ENCODE measurements around the gene KRTAP25-1. TPM values are rescaled to one million over a fixed set of nuclear protein-coding genes. Genes with fewer than 3 reads are reported as not detected.

The KRTAP25-1 gene
- total RNA-seq, 4 donors from 2014 or later: not detected

DNA sequence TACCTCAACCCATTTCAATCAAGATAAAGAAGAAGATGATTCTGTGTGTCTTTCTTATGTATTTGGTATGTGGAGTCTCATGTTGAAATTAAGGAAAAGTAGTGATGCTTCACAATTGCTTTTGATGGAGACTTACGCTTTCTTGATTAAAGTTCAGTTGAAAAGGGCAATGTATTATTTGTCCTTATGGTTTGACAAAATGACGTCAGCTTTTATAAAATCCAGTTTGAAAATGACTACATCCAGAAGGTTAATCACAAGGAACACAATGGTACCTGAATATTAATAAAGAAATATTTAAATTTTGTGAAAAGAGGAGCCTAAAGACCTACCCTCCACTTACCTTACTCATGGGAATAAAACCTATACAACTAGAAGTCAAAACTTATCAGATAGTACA is 26.4 kb upstream of the KRTAP25-1 start:
- intact Hi-C loops (cut with DNase I): no loop called here
- H3K27ac ChIP-seq: no peak overlapping the region
- no peaks in the 10 kb centered on the region for H3K4me1 ChIP-seq
- no peaks in the 10 kb centered on the region for H3K9me3 ChIP-seq
- 91 to 94% methylated on average over 2 of the region's 2 CpGs for whole genome bisulfite sequencing, 2 donors
- H3K27me3 ChIP-seq: no peaks in the 10 kb centered on the region
- H3K36me3 ChIP-seq: no peaks in the 10 kb centered on the region
- no peak overlapping the region for H3K4me3 ChIP-seq (replicated peaks in 1 of 3)
- TF ChIP-seq, protein P1, sequence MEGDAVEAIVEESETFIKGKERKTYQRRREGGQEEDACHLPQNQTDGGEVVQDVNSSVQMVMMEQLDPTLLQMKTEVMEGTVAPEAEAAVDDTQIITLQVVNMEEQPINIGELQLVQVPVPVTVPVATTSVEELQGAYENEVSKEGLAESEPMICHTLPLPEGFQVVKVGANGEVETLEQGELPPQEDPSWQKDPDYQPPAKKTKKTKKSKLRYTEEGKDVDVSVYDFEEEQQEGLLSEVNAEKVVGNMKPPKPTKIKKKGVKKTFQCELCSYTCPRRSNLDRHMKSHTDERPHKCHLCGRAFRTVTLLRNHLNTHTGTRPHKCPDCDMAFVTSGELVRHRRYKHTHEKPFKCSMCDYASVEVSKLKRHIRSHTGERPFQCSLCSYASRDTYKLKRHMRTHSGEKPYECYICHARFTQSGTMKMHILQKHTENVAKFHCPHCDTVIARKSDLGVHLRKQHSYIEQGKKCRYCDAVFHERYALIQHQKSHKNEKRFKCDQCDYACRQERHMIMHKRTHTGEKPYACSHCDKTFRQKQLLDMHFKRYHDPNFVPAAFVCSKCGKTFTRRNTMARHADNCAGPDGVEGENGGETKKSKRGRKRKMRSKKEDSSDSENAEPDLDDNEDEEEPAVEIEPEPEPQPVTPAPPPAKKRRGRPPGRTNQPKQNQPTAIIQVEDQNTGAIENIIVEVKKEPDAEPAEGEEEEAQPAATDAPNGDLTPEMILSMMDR (IDR thresholded peaks at IDR 0.05): no peak
- no peak for TF ChIP-seq POLR2A (IDR thresholded peaks at IDR 0.05)
- no peak for DNase-seq

DNA sequence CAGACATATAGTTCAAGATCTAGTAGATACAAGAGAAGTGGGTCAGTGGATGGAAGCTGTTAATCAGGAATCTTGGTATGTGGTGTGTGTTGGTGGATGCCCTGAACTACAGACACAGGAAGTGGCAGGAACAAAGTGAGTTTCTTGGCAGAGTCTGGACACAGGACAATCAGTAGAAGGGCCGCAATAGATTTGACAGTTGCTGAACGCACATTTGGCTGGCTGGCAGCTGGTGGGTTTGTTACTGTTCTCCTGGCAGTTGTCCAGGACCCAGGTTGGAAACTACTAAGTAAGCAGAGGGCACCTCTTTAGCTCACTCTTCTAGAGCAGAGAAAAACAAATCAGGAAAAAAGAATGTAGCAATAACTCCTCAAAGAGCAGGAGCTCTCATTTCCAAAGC is 17.6 kb upstream of the KRTAP25-1 start:
- Histone ChIP-seq H3K4me1 (peaks cover 8 to 12% of the 10 kb centered on the region in 2 donors), H3K9me3 (peaks cover 3% of the 10 kb centered on the region)
- WGBS, 2 donors: 17 to 22% methylated on average over 2 of the region's 2 CpGs

DNA sequence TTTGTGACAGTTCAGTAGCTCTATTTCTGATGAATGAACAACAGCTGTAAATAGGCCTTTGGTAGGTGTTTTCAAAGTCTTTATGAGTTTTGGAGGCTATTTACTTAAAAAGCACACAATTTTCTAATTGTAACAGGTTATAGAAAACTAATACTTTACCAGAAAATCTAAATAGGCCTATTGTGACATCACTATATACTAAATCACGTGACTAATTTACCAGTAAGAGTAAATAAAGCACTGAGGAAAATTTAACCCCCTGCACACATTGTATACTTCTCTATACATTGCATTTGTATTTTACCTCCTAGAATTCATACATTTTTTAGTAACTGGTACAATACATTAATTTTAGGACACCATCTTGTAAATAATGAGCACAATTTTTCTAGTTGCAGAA is 15.8 kb upstream of the KRTAP25-1 start:
- intact Hi-C loops (cut with DNase I): no loop called here
- H3K36me3 ChIP-seq: no peaks in the 10 kb centered on the region
- H3K27me3 ChIP-seq: no peaks in the 10 kb centered on the region
- WGBS, 2 donors: 56 to 80% methylated on average over 1 of the region's 1 CpG
- TF ChIP-seq, protein P1 (IDR thresholded peaks at IDR 0.05): no peak
- TF ChIP-seq POLR2A (IDR thresholded peaks at IDR 0.05): no peak
- H3K4me3 ChIP-seq (replicated peaks in 1 of 3): no peak overlapping the region
- peaks cover 8 to 12% of the 10 kb centered on the region in 2 donors for H3K4me1 ChIP-seq
- no peak for DNase-seq
- no peak overlapping the region for H3K27ac ChIP-seq
- H3K9me3 ChIP-seq: peaks cover 3% of the 10 kb centered on the region

More for the DNA sequence above, 17.6 kb upstream of the KRTAP25-1 start:
- DNase-seq: peak; percentile 73 to 74
- Histone ChIP-seq H3K4me3 (replicated peaks in 1 of 3) (no peak overlapping the region), H3K27me3 (no peaks in the 10 kb centered on the region), H3K36me3 (no peaks in the 10 kb centered on the region), H3K27ac (peak overlapping the region in 1 of 3 donors; percentile 10)
- intact Hi-C loops (cut with DNase I): no loop called here
- TF ChIP-seq, protein P1 (IDR thresholded peaks at IDR 0.05): no peak
- no peak for TF ChIP-seq POLR2A (IDR thresholded peaks at IDR 0.05)

DNA sequence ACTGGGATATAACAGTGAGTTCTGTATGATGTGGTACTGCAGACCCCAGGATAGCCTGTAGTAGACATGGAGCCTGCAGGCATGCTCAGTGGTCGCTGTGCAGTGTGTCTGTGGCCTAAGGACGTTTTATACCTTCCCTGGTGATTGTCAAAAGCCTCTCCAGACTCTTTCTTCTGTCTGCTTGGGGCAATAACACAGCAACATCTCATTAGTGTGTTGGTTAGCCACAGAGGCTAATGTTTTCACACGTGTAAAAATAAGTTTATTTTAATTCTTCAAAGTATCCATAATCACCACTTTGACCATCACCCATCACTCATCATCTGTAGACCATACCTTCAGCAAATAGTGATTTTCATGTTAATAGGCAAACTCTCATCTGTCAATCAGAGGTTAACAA is 6.5 kb downstream of the KRTAP25-1 start, which contains the start of gene KRTAP24-1:
KRTAP24-1 (minus strand) TSS at position 101 of the 400 bp plus-strand sequence; CDS start at position 83, 18 bp downstream.
- intact Hi-C loops (cut with DNase I): no loop called here

DNA sequence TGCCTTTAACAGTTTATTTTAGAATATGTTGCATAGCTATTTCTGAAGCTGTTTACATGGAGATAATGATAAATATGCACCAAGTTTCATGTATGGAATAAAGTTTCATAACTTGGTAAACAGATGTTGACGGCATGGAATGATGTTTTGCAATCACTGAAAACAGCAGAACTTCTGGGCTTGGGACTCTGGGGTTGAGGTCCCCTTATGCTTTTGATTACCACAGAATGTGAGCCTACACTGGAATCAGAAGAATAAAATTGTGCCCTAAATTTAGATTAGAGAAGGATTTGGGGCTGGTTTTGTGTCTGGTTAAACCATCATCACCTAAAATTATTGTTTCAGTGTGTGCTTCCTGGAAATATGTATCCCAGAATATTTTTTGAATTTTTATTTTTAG is 17.7 kb downstream of the KRTAP25-1 start:
- Histone ChIP-seq H3K36me3 (no peaks in the 10 kb centered on the region), H3K4me1 (no peaks in the 10 kb centered on the region), H3K9me3 (no peaks in the 10 kb centered on the region), H3K4me3 (replicated peaks in 1 of 3) (no peak overlapping the region), H3K27me3 (no peaks in the 10 kb centered on the region), H3K27ac (no peak overlapping the region)
- 77 to 89% methylated on average over 1 of the region's 1 CpG for WGBS, 2 donors
- DNase-seq: no peak
- TF ChIP-seq, protein P1 (IDR thresholded peaks at IDR 0.05): no peak
- no peak for TF ChIP-seq POLR2A (IDR thresholded peaks at IDR 0.05)
- intact Hi-C loops (cut with DNase I): no loop called here

More for the DNA sequence above, 6.5 kb downstream of the KRTAP25-1 start, which contains the start of gene KRTAP24-1:
- TF ChIP-seq POLR2A (IDR thresholded peaks at IDR 0.05): no peak
- TF ChIP-seq, protein P1 (IDR thresholded peaks at IDR 0.05): no peak
- Histone ChIP-seq H3K4me3 (replicated peaks in 1 of 3) (no peak within 1 kb of the TSS), H3K27me3 (no peaks in the 10 kb centered on the region), H3K27ac (no peak within 1 kb of the TSS), H3K9me3 (no peaks in the 10 kb centered on the region), H3K4me1 (no peaks in the 10 kb centered on the region), H3K36me3 (no peaks in the 10 kb centered on the region)
- DNase-seq: no peak
- WGBS, 2 donors: 56 to 61% methylated on average over 3 of the region's 3 CpGs
